Endothelial cell of umbilical vein (primary cell): Measurements from ENCODE around the gene ADARB2. TPM values are rescaled to one million over a fixed set of nuclear protein-coding genes. Genes with fewer than 3 reads are reported as not detected.

Source experiments
- BruUV-seq: library from RNA; stranded (reverse); fragments of 400-500 nt; replicated peaks from 2 replicates; lab custom pipeline; 2021; lab: Mats Ljungman, UMichigan
- CTCF ChIA-PET: fragments of 300-600, 350-600 bp; sonication (Branson Sonifier 250); formaldehyde crosslinking; loops from one replicate; lab custom pipeline; 2021; ENCODE audit warnings: antibody characterized with exemption, inconsistent platforms; lab: Charles Lee
- POLR2A ChIA-PET: fragments of 300-600, 350-600 bp; sonication (Branson Sonifier 250); formaldehyde crosslinking; loops from one replicate; lab custom pipeline; 2021; ENCODE audit warnings: antibody characterized with exemption, inconsistent platforms; lab: Charles Lee
- DNase-seq: peaks from one replicate; pipeline ENCODE4 v3.0.0-alpha.2; 2011; ENCODE audit warnings: low read depth, low spot score
- FAIRE-seq: peaks from 2 replicates; lab custom pipeline; 2011; peaks lifted over from hg19 to GRCh38; lab: Jason Lieb, UNC
- H2AFZ ChIP-seq: 2 replicates; pipeline ENCODE4 v1.6.0; 2012; ENCODE audit warnings: low read depth, low read length, control low read depth, inconsistent platforms
- H3K27ac ChIP-seq: 2 replicates; pipeline ENCODE4 v1.5.1; 2011; ENCODE audit warnings: low read depth, mild to moderate bottlenecking, control low read depth, low read length, moderate library complexity; ENCODE audit not compliant: insufficient read depth
- H3K27me3 ChIP-seq, 2 experiments: 2 replicates each; pipeline versions ENCODE4 v1.6.0 to v1.6.1; 2011; ENCODE audit warnings: low read length in 2 of 2, mixed read lengths in 1 of 2; ENCODE audit not compliant: control insufficient read depth in 2 of 2, insufficient read depth in 2 of 2
- H3K36me3 ChIP-seq, 2 experiments: 2 replicates in 1 of 2; 3 replicates in 1 of 2; pipeline ENCODE4 v1.5.1; 2011; ENCODE audit warnings: low read length in 2 of 2, mild to moderate bottlenecking in 1 of 2, moderate library complexity in 1 of 2; ENCODE audit not compliant: control insufficient read depth in 2 of 2, insufficient read depth in 2 of 2; ENCODE audit errors: extremely low read depth in 1 of 2
- H3K4me1 ChIP-seq: 3 replicates; pipeline ENCODE4 v1.5.1; 2011; ENCODE audit warnings: mild to moderate bottlenecking, low read length; ENCODE audit not compliant: control insufficient read depth, insufficient read depth; ENCODE audit errors: extremely low read depth
- H3K4me2 ChIP-seq: 2 replicates; pipeline ENCODE4 v1.6.1; 2011; ENCODE audit warnings: low read length, control low read depth, mixed read lengths; ENCODE audit not compliant: insufficient read depth
- H3K4me3 ChIP-seq, 3 experiments: fragments of 200-600 bp in 1 of 3; sonication (generic), shearing (Covaris generic) in 1 of 3; replicated peaks in 1 of 3; 2 replicates each; pipeline ENCODE4 v1.5.1; 2011 to 2016; ENCODE audit warnings: control low read depth in 3 of 3, low read length in 3 of 3, mild to moderate bottlenecking in 2 of 3, inconsistent platforms in 1 of 3, low read depth in 1 of 3, moderate library complexity in 1 of 3; ENCODE audit not compliant: insufficient read depth in 1 of 3
- H3K79me2 ChIP-seq: 2 replicates; pipeline ENCODE4 v1.6.0; 2012; ENCODE audit warnings: low read length, inconsistent platforms; ENCODE audit not compliant: control insufficient read depth, insufficient read depth
- H3K9ac ChIP-seq: replicated peaks from 2 replicates; pipeline ENCODE3; 2011; ENCODE audit warnings: low read length, control low read depth; ENCODE audit not compliant: insufficient read depth; ENCODE audit errors: extremely low read depth
- H3K9me1 ChIP-seq: replicated peaks from 3 replicates; pipeline ENCODE4 v1.6.0; 2011; ENCODE audit warnings: mild to moderate bottlenecking, low read length; ENCODE audit not compliant: control insufficient read depth, insufficient read depth; ENCODE audit errors: extremely low read depth
- H3K9me3 ChIP-seq: replicated peaks from 2 replicates; pipeline ENCODE4 v1.5.1; 2012; ENCODE audit warnings: low read length, inconsistent platforms; ENCODE audit not compliant: control insufficient read depth, insufficient read depth
- H4K20me1 ChIP-seq: replicated peaks from 2 replicates; pipeline ENCODE3; 2011; ENCODE audit warnings: mild to moderate bottlenecking, low read length; ENCODE audit not compliant: control insufficient read depth, insufficient read depth; ENCODE audit errors: extremely low read depth
- CTCF ChIP-seq, 2 donors: IDR thresholded peaks; 1 replicate in 1 of 2; 2 replicates in 1 of 2; pipeline ENCODE4 v1.5.1; 2011; ENCODE audit warnings: low read length in 2 of 2, mild to moderate bottlenecking in 2 of 2, moderate library complexity in 2 of 2, control low read depth in 1 of 2, inconsistent platforms in 1 of 2, low read depth in 1 of 2; ENCODE audit not compliant: insufficient read depth in 1 of 2; ENCODE audit errors: extremely low read depth in 1 of 2
- EZH2 ChIP-seq: IDR thresholded peaks from 2 replicates; pipeline ENCODE4 v1.6.1; 2012; ENCODE audit warnings: borderline replicate concordance, low read depth, mild to moderate bottlenecking, moderate library complexity, low read length, inconsistent platforms; ENCODE audit not compliant: severe bottlenecking
- FOS ChIP-seq: IDR thresholded peaks from 2 replicates; pipeline ENCODE4 v1.6.1; 2011; ENCODE audit warnings: mild to moderate bottlenecking, low read length, moderate library complexity, borderline replicate concordance; ENCODE audit not compliant: insufficient read depth
- GATA2 ChIP-seq: IDR thresholded peaks from 2 replicates; pipeline ENCODE4 v1.7.0; 2011; ENCODE audit warnings: low read depth, mild to moderate bottlenecking, moderate library complexity, mixed read lengths, low read length; ENCODE audit not compliant: insufficient read length, insufficient read depth
- JUN ChIP-seq: IDR thresholded peaks from 2 replicates; pipeline ENCODE4 v1.6.1; 2011; ENCODE audit warnings: borderline replicate concordance, low read depth; ENCODE audit not compliant: insufficient read length, insufficient read depth
- MAX ChIP-seq: IDR thresholded peaks from 2 replicates; pipeline ENCODE4 v1.6.1; 2011; ENCODE audit not compliant: insufficient read depth, insufficient read length
- MYC ChIP-seq: IDR thresholded peaks from one replicate; pipeline ENCODE4 v1.6.1; 2011; ENCODE audit warnings: mild to moderate bottlenecking, low read depth, low read length
- POLR2A ChIP-seq: IDR thresholded peaks from 2 replicates; pipeline ENCODE4 v1.6.1; 2012; ENCODE audit warnings: low read depth, mild to moderate bottlenecking, control low read depth, low read length
- POLR2AphosphoS5 ChIP-seq: IDR thresholded peaks from 2 replicates; pipeline ENCODE4 v1.6.1; 2012; ENCODE audit warnings: low read depth, mild to moderate bottlenecking, control low read depth, low read length, moderate library complexity; ENCODE audit not compliant: insufficient read depth
- dilution Hi-C: fragments of 300-500 bp; cut with MboI; formaldehyde crosslinking; loops from one replicate; pipeline ENCODE4 v1.15.0; 2019; ENCODE audit warnings: low sequenced_read_pairs; ENCODE audit not compliant: extremely low pct_ligation_motif_present
- intact Hi-C: fragments of 100-400 bp; cut with micrococcal nuclease; formaldehyde crosslinking; loops from one replicate; pipeline ENCODE4 v1.10.0; 2022
- polyA plus RNA-seq, 4 experiments: library from polyadenylated mRNA; depleted of rRNA in 3 of 4; stranded (reverse) in 3 of 4; unstranded in 1 of 4; fragments of >200 nt; gene quantifications; 2 replicates each; pipeline versions ENCODE4 v1.2.1 to v1.2.3, GENCODE V29; 2011 to 2012; ENCODE audit warnings: missing spikeins in 1 of 4
- total RNA-seq: library from RNA; stranded (reverse); gene quantifications from 2 replicates; pipeline ENCODE4 v1.2.3, GENCODE V29; 2021

Gene ADARB2
- total and polyA plus RNA-seq, 2 donors (not counting 3 experiments of a cell fraction or from before 2014, with no cell fraction given): not detected

- Histone ChIP-seq H3K27me3 (no peaks in the 10 kb centered on the region), H3K9ac (no peak overlapping the region), H3K9me1 (no peaks in the 10 kb centered on the region), H2AFZ (no peak overlapping the region), H3K36me3 (no peaks in the 10 kb centered on the region), H3K4me2 (no peak overlapping the region), H3K27ac (no peak overlapping the region), H3K79me2 (no peaks in the 10 kb centered on the region), H3K9me3 (no peaks in the 10 kb centered on the region), H4K20me1 (no peaks in the 10 kb centered on the region), H3K4me1 (no peaks in the 10 kb centered on the region), H3K4me3 (no peak overlapping the region)
- TF ChIP-seq JUN (no peak), EZH2 (no peak), POLR2AphosphoS5 (no peak), MYC (no peak), GATA2 (no peak), MAX (no peak)
- no peak for DNase-seq
- BruUV-seq: no TSS peak
- ChIA-PET POLR2A (no interaction called here), CTCF (no interaction called here)
- intact Hi-C loops: no loop called here
- dilution Hi-C loops: no loop called here
- no peak for FAIRE-seq
Observed at GRCh38 chr10:1323951-1324350, 413.4 kb downstream of the ADARB2 start.

- no peaks in the 10 kb centered on the region for H3K79me2 ChIP-seq
- no peaks in the 10 kb centered on the region for H3K4me1 ChIP-seq
- H3K9ac ChIP-seq: no peak overlapping the region
- no peak overlapping the region for H3K27ac ChIP-seq
- DNase-seq: no peak
- no peaks in the 10 kb centered on the region for H3K27me3 ChIP-seq
- no peaks in the 10 kb centered on the region for H3K9me1 ChIP-seq
- no peak overlapping the region for H2AFZ ChIP-seq
- dilution Hi-C loops: no loop called here
- H3K4me3 ChIP-seq: no peak overlapping the region
- no peaks in the 10 kb centered on the region for H3K36me3 ChIP-seq
- CTCF ChIA-PET: no interaction called here
- H3K9me3 ChIP-seq: no peaks in the 10 kb centered on the region
- intact Hi-C loops: no loop called here
- POLR2A ChIA-PET: no interaction called here
- no peaks in the 10 kb centered on the region for H4K20me1 ChIP-seq
- H3K4me2 ChIP-seq: no peak overlapping the region
- FAIRE-seq: no peak
- no TSS peak for BruUV-seq
- no peak for TF ChIP-seq GATA2
- no peak for TF ChIP-seq CTCF (IDR thresholded peaks at IDR 0.05; ENCODE audit: extremely low read depth in 1 of 2, insufficient read depth in 1 of 2, low read depth in 1 of 2, low read length in 2 of 2)
- TF ChIP-seq MYC: no peak
- TF ChIP-seq FOS: no peak
- no peak for TF ChIP-seq POLR2AphosphoS5
- no peak for TF ChIP-seq POLR2A
- TF ChIP-seq JUN: no peak
- TF ChIP-seq MAX: no peak
- no peak for TF ChIP-seq EZH2
Observed at GRCh38 chr10:1320739-1321320, 416.5 kb downstream of the ADARB2 start.
